Keratinocyte (primary cell): ENCODE measurements around the gene SUCNR1. TPM values are rescaled to one million over a fixed set of nuclear protein-coding genes. Genes with fewer than 3 reads are reported as not detected.

Experiments used
- DNase-seq: peaks from one replicate; pipeline ENCODE4 v3.0.0-alpha.2; 2011; ENCODE audit warnings: low read depth, missing footprints, low spot score
- FAIRE-seq: peaks from 2 replicates; lab custom pipeline; 2011; peaks lifted over from hg19 to GRCh38; lab: Jason Lieb, UNC
- H2AFZ ChIP-seq: 2 replicates; pipeline ENCODE4 v1.6.0; 2012; ENCODE audit warnings: low read length, control low read depth, inconsistent platforms; ENCODE audit not compliant: control insufficient read depth
- H3K27ac ChIP-seq: 2 replicates; pipeline ENCODE4 v1.5.1; 2011; ENCODE audit warnings: low read length; ENCODE audit not compliant: control insufficient read depth, insufficient read depth
- H3K27me3 ChIP-seq: 3 replicates; pipeline ENCODE4 v1.6.0; 2011; ENCODE audit warnings: low read length; ENCODE audit not compliant: control insufficient read depth, insufficient read depth; ENCODE audit errors: extremely low read depth
- H3K36me3 ChIP-seq, 2 experiments: 2 replicates in 1 of 2; 3 replicates in 1 of 2; pipeline ENCODE4 v1.5.1; 2011; ENCODE audit warnings: low read length in 2 of 2, mild to moderate bottlenecking in 1 of 2; ENCODE audit not compliant: control insufficient read depth in 2 of 2, insufficient read depth in 2 of 2; ENCODE audit errors: extremely low read depth in 1 of 2
- H3K4me1 ChIP-seq: 3 replicates; pipeline ENCODE4 v1.5.1; 2011; ENCODE audit warnings: low read length; ENCODE audit not compliant: control insufficient read depth, insufficient read depth; ENCODE audit errors: extremely low read depth
- H3K4me2 ChIP-seq: 3 replicates; pipeline ENCODE4 v1.6.0; 2011; ENCODE audit warnings: low read depth, low read length; ENCODE audit not compliant: control insufficient read depth, insufficient read depth; ENCODE audit errors: extremely low read depth
- H3K4me3 ChIP-seq, 3 experiments: fragments of 200-600 bp in 1 of 3; sonication (generic) in 1 of 3; 2 replicates in 2 of 3; 3 replicates in 1 of 3; pipeline ENCODE4 v1.5.1; 2011 to 2016; ENCODE audit warnings: low read length in 3 of 3, mild to moderate bottlenecking in 3 of 3, control low read depth in 2 of 3, inconsistent platforms in 1 of 3, low read depth in 1 of 3, mixed read lengths in 1 of 3, mixed run types in 1 of 3, moderate library complexity in 1 of 3; ENCODE audit not compliant: control insufficient read depth in 2 of 3, insufficient read depth in 2 of 3; ENCODE audit errors: extremely low read depth in 1 of 3
- H3K79me2 ChIP-seq: 2 replicates; pipeline ENCODE4 v1.6.0; 2012; ENCODE audit warnings: low read length; ENCODE audit not compliant: control insufficient read depth, insufficient read depth
- H3K9ac ChIP-seq: 3 replicates; pipeline ENCODE4 v1.6.0; 2011; ENCODE audit warnings: low read length; ENCODE audit not compliant: control insufficient read depth, insufficient read depth; ENCODE audit errors: extremely low read depth
- H3K9me1 ChIP-seq: 3 replicates; pipeline ENCODE4 v1.6.0; 2011; ENCODE audit warnings: low read length; ENCODE audit not compliant: control insufficient read depth, insufficient read depth; ENCODE audit errors: extremely low read depth
- H3K9me3 ChIP-seq: 2 replicates; pipeline ENCODE4 v1.5.1; 2012; ENCODE audit warnings: low read depth, low read length; ENCODE audit not compliant: control insufficient read depth
- H4K20me1 ChIP-seq: 3 replicates; pipeline ENCODE4 v1.6.0; 2011; ENCODE audit warnings: low read length; ENCODE audit not compliant: control insufficient read depth, insufficient read depth; ENCODE audit errors: extremely low read depth
- CTCF ChIP-seq, 3 experiments: IDR thresholded peaks in 1 of 3; conservative IDR thresholded peaks in 1 of 3; optimal IDR thresholded peaks in 1 of 3; 2 replicates in 2 of 3; 3 replicates in 1 of 3; pipeline versions ENCODE3 to v1.5.1; 2011; ENCODE audit warnings: low read length in 3 of 3, mild to moderate bottlenecking in 3 of 3, moderate library complexity in 2 of 3, control low read depth in 1 of 3, inconsistent platforms in 1 of 3; ENCODE audit not compliant: insufficient read depth in 2 of 3; ENCODE audit errors: extremely low read depth in 1 of 3
- EZH2 ChIP-seq: IDR thresholded peaks from one replicate; pipeline ENCODE4 v1.6.1; 2012; ENCODE audit warnings: inconsistent platforms, mild to moderate bottlenecking, low read length, moderate library complexity
- dilution Hi-C: fragments of 300-500 bp; cut with MboI; formaldehyde crosslinking; loops from one replicate; pipeline ENCODE4 v1.7.0; 2020; ENCODE audit warnings: low sequenced_read_pairs; ENCODE audit not compliant: extremely low pct_ligation_motif_present
- polyA plus RNA-seq, 5 experiments: library from polyadenylated mRNA; depleted of rRNA in 3 of 5; stranded (reverse) in 3 of 5; stranded (forward) in 1 of 5; unstranded in 1 of 5; fragments of >200 nt; gene quantifications; 1 replicate in 1 of 5; 2 replicates in 3 of 5; 3 replicates in 1 of 5; pipeline versions ENCODE4 v1.2.1 to v1.2.3, GENCODE V29; 2011 to 2012; ENCODE audit warnings: missing spikeins in 2 of 5, low read depth in 1 of 5, low replicate concordance in 1 of 5

The SUCNR1 gene
- polyA plus RNA-seq, 1 donor (not counting 4 experiments of a cell fraction or from before 2014, with no cell fraction given): not detected

GRCh38 chr3:151877269-151877668 is 3.8 kb downstream of the SUCNR1 start:
- TF ChIP-seq EZH2 (no peak), CTCF (optimal IDR thresholded peaks at IDR 0.05 in 1 of 3, IDR thresholded peaks at IDR 0.05 in 1 of 3, conservative IDR thresholded peaks at IDR 0.05 in 1 of 3; ENCODE audit: extremely low read depth in 1 of 3, insufficient read depth in 2 of 3, low read length in 3 of 3) (no peak)
- DNase-seq: no peak
- H4K20me1 ChIP-seq: no peaks in the 10 kb centered on the region
- H3K36me3 ChIP-seq: no peaks in the 10 kb centered on the region
- no peaks in the 10 kb centered on the region for H3K9me3 ChIP-seq
- no peak overlapping the region for H3K4me3 ChIP-seq
- FAIRE-seq: no peak
- no peak overlapping the region for H3K4me2 ChIP-seq
- H3K27me3 ChIP-seq: no peaks in the 10 kb centered on the region
- H3K9me1 ChIP-seq: no peaks in the 10 kb centered on the region
- H2AFZ ChIP-seq: no peak overlapping the region
- H3K4me1 ChIP-seq: no peaks in the 10 kb centered on the region
- H3K27ac ChIP-seq: no peak overlapping the region
- no peak overlapping the region for H3K9ac ChIP-seq
- H3K79me2 ChIP-seq: no peaks in the 10 kb centered on the region
- dilution Hi-C loops: no loop called here

- H4K20me1 ChIP-seq: no peaks in the 10 kb centered on the region
- H3K9me1 ChIP-seq: no peaks in the 10 kb centered on the region
- H3K9ac ChIP-seq: no peak overlapping the region
- no peaks in the 10 kb centered on the region for H3K79me2 ChIP-seq
- H3K4me1 ChIP-seq: no peaks in the 10 kb centered on the region
- H3K27ac ChIP-seq: no peak overlapping the region
- FAIRE-seq (no peak), DNase-seq (no peak)
- no peaks in the 10 kb centered on the region for H3K36me3 ChIP-seq
- no peak overlapping the region for H3K4me2 ChIP-seq
- no peak overlapping the region for H2AFZ ChIP-seq
- no peaks in the 10 kb centered on the region for H3K9me3 ChIP-seq
- TF ChIP-seq CTCF (optimal IDR thresholded peaks at IDR 0.05 in 1 of 3, IDR thresholded peaks at IDR 0.05 in 1 of 3, conservative IDR thresholded peaks at IDR 0.05 in 1 of 3; ENCODE audit: extremely low read depth in 1 of 3, insufficient read depth in 2 of 3, low read length in 3 of 3): no peak
- TF ChIP-seq EZH2: no peak
- H3K4me3 ChIP-seq: no peak overlapping the region
- H3K27me3 ChIP-seq: no peaks in the 10 kb centered on the region
- dilution Hi-C loops: no loop called here
Observed at GRCh38 chr3:151878465-151878864, 5.0 kb downstream of the SUCNR1 start.
